ENCODE measurements around the gene ATP6V0A4.
"Not testable (repeated sequence)": the region's sequence is repeated elsewhere in the genome, so short reads cannot be mapped to it uniquely, and the experiment has no call there.

Gene ATP6V0A4

DNA sequence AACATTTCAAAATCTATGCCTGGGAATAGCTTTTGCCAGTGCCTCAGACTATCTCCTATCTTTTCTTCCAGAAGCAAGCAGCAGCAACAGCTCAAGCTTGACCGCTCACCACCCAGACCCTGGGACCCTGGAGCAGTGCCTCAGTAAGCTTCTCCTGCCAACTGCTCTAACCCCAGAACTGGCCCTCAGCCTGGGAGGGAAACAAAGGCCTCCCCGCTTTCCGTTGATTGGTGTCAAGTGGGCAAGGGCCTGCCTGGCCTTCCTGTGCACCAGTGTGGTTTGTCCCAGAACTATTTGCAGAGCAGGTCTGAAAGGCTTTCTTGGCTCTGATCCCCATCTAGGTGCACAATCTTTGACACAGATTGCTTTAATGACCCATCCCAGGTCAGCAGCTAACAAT, 3.3 kb upstream of the ATP6V0A4 start:
- no peak for DNase-seq

DNA sequence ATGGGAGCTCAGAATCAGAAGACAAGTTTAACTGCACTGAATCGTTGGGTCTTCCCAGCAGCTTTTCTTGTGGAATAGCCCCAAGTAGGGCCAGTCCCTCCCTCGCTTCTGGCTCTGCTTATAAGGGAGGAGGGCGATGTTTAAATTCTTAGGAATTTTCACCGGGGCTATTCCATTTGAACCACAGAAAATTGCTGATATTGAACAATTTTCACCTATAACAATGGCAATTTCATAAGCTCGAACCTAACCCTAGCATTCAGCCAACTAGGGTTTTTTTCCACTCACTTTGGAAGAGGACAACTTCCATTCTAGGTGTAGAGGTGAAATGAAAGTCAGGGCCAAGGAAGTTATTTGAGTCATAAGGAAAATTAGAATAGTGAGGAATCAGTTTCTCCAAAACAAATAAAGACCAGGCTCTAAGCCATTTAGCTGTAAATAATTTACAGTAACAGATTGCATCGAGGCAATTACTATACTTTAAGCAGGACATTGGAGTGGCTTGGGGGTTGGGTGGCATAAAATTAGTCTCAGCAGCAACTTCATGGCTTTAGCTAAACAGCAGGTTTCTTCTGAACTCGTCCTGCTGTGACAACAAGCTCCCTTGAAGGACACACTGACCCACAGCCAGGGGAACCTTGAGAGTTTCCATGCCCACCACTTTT, 1.5 kb upstream of the ATP6V0A4 start:
- no peak for DNase-seq

DNA sequence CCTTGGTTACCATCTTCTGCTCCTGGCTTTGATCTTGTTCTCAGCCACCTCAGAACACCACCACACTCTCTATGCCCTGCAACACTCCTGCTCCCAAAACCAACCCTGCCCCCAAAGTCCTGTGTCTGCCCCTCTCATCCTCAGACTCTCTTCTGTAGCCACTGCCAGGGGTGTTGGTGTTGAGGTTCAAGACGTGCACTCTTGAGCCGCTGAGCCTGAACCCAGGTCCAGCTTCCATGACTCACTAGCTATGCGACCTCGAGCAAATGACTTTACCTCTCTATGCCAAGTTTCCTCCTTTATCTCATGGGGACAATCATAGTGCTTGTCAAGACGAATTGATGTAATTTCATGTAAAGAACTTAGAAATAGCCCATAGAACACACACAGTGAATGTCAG, 840 bp upstream of the ATP6V0A4 start:
- DNase-seq: no peak

DNA sequence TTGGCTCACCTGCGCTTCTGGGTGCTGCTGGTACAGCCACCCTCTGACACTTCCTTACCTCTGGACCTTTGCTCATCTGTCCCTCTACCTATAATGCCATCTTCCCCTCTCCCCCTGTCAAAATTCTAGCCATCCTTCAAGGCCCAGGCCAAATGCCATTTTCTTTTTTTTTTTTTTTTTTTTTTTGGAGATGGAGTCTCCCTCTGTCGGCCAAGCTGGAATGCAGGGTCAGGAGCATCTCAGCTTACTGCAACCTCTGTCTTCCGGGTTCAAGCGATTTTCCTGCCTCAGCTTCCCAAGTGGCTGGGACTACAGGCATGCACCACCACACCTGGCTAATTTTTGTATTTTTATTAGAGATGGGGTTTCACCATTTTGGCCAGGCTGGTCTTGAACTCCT, 950 bp downstream of the ATP6V0A4 start:
- DNase-seq: not testable (repeated sequence)

DNA sequence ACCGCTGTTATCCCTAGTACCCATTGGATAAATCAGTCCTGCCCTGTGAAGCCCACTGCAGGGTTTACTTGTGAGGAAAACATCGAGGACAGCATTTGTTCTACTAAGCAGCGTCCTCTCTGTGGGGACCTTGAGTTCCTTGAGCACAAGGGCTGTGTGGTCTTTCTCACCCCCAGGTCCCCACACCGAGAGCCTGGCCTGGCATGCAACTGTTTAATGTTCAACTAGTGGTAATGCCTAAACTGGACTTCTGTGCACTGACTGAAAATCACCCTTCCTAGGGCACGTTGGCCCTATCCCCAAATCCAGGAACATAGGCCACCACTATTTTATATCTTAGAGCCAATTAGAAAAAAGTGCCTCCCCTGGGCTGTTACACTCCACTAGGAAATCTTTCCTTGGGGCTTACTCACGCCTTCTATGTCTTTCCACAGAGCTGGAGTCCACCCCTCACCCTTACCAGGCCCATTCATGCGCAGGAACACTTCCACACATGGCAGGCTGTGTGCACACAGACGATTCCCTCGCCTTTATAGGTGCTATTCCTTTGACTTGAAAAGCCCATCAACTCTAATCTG, 1.9 kb downstream of the ATP6V0A4 start:
- no peak for DNase-seq

DNA sequence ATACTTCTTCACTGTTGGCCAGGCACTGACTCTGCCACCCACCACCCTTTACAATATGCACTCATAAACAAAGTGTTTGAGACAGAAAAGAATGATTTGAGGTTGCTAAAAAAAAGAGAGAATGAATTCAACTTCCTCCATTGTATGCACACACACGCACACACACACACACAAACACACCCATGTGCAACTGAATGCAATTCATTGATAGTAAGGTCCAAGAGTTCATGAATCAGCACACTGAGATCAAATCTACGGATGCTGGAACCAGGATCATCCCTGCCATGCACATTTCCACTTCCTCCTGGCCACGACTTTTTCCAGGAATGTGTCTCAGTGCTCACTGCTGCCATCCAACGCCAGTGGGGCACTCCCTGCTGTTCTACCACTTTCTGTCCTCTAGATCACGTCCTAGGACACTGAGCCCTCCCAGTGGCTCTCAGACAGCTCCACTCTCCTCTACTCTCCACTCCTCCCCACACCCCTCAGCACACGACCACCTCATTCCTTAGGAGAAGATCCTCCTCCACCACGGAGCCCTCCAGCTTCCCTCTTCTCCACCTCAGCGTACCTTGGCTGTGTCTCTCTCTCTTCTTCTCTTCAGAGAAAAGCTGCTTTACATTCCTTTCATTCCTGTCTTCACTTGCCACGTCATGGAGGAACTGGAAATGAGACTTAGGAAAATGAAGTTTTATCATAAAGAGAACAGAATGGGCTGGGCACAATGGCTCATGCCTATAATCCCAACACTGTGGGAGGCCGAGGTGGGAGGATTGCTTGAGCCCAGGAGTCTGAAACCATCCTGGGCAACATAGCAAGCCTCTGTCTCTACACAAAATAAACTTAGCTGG, 12.2 kb downstream of the ATP6V0A4 start:
- DNase-seq: no peak

DNA sequence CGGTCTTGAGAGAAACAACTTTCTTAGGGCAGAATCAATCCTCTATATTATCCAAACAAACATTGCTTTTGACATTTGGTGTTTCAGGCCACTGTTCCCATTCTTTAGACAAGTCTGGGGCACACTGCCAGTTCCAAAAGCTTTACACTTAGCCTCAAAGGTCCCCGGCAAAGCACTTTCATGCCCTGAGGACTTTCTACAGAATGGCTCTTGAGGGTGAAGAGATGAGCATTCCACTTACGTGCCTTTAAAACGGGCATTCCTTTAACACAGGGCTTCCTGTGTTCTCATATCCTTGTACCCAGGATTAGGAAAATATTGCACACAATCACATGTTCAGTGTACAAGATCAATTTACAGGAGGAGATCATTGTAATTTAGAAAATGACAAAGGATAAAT, 13.3 kb downstream of the ATP6V0A4 start:
- DNase-seq: no peak

DNA sequence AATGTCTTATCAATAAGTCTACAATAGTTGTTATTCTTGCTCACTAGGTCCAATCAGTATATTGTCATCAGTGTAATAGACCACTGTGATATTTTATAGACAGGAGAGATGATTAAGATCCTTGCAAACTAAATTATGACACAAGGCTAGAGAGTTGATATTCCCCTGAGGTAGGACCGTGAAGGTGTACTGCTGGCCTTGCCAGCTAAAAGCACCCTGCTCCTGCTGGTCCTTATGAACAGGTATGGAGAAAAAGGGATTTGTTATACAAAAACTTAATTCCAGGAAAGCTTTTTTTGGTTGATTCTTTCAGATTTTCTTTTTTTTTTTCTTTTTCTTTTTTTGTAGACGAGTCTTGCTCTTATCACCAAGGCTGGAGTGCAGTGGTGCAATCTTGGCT, 17.0 kb downstream of the ATP6V0A4 start:
- no peak for DNase-seq

DNA sequence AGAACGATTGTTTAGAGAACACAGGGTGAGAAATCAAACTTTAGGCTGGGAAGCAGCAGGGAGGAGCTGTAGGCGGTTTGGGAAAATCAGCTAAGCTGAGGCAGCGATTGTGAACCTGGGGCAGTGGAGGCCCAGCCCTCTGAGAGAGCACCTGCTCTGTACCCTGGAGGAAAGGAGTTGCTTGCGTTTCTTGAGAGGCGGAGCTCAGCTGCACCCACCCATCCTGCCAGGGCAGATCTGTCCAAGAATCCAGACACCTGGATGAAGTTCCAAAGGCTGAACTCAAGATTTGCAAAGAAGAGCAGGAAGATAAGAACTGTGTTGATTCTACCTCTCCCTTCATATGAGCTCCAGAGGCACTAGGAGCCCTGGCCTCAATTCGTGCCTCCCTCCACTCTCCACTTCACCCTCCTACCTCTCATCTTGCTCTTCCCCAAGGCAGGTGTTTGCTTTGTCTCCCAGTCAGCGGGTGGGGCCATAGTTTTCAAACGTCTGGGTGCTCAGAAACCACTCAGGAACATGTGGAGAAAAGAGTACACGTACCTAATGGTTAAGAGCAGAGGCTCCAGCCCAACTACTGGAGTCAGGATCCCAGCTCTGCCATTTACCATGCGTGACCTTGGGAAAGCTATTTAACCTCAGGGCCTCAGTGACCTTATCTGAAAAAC, 21.7 kb downstream of the ATP6V0A4 start:
- peak; percentile 91 for DNase-seq

DNA sequence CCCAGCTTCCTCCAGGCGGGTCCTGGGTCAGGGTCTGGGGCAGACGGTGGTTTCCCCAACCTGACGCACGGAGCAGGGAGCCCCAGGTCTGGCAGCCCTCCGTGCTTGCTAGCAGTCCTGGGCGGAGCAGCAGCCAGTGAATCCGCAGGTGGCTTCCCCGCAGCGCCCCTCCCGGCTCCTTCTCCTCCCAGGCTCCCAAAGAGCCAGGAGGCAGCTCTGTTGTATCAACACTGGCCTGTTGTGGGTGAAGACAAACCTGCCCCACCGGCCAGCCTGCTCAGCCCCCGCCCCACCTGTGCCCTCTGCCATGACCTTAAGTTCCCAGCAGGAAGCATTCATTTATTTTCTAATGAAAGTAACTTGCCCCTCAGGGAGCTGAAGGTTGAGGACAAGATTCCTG, 24.2 kb downstream of the ATP6V0A4 start:
- no peak for DNase-seq

DNA sequence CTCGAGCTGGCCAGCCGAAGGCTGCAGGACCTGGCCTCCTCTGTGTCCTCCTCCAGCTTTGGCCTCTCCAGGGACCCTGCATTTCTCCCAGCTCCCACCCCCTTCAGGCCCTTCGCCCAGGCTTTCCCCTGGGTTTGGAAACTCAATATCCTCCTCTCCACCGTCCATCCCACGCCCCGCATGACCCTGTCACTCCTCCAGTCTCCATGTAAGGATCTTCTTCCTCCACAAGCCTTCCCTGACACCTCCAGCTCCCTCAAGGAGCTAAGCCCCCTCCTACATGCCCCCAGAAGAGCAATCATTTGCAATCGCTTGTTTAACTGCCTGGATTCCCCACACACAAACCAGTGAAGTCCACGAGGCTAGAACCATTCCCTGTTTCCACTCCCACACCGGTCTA, 24.8 kb downstream of the ATP6V0A4 start:
- no peak for DNase-seq

DNA sequence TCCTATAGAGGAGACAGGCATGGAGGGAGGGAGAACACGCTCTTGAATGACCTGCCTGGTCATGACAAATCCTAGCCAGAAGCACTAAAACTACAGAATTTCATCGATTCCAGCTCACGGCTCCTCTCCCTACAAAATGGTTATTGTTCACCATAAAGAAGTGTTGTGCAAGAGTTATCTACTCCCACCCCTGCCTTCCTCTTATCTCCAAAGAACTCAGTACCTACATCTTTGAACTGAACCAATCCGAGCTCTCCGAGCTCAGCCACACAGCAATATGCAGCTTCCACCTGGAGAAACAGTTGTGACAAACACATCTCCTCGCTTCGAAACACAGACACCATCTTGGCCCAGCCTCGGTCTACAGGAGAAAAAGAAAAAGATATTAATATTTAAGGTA, 27.1 kb downstream of the ATP6V0A4 start:
- no peak for DNase-seq

DNA sequence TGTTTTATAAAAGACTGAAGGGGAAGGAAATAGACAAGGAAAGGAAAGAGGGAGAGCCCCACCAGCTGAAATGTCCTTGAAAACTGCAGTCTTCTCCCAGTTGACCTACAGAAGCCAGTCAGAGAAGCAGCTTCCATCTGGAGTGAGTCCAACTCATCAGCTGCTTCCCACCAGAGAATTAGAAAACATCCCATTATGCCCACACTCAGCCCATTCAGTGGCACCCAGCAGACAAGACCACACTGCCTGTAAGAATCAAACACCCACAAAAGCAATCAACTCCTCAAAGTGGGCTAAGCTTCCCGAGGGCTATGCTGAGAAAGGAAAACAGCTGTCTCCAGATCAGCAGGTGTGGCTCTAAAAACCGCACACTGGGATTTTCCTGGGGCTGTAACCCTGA, 29.8 kb downstream of the ATP6V0A4 start:
- DNase-seq: peak; percentile 76

DNA sequence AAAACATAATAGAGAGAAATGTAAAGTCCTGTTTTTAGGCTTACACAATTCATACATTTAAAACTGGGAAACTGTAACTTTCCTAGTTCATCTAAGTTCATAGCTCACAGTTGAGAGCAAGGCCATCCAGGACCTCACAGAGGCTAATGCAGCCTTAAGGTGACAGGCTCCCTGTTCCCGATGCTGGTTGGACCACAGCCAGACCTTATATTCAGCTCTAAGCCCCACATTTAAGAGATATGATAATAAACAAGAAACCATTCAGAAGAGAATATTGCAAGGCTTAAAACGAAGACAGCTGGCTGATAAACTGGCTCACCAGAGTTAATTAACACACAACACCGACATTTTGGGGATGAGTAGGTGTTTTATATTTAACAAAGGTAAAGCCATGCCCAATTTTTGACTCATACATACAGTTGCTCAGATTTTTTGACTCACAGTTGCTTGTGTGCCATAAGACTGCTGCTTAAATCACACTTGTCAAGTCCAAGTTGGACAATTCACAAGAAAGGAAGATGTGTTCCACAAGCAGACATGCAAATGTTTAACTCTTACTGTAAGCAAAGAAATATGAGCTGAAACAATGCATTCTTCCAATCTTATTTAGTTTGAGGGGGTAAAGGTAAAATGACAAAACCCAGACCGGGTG, 41.3 kb downstream of the ATP6V0A4 start:
- no peak for DNase-seq

DNA sequence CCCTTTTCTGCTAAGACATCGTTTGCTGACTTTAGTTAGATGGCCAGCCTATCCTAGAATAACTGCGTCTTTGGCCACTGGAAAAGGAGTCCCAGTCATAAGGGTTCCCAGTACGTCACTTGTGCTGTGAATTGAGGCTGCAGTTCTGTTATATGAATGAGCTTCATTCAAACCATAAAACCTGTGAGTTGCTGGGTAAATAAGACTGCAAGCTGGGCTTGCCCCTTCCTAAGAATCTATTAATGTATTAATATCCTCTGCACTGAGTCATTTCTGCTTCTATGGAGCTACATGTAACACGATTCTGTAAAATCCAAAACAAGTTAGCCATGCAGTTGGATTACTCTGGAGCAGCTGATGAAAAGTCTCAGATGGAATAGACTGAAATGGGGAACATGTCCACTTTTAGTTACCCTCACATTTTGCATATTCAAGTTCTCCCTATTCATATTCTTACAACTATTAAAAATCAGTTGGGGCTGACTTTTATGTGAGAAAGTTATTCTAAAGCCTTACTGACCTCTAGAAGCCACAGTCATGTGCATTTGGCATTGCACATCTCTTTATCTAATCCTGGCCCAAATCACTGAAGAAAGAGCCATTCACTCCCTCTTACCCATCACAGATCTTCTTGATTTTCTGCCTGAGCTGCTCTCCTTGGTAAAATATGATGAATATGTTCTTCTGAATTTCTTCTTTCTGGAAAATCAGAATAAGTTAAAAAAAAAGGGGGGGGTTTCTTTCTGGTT, 42.0 kb downstream of the ATP6V0A4 start:
- no peak for DNase-seq

DNA sequence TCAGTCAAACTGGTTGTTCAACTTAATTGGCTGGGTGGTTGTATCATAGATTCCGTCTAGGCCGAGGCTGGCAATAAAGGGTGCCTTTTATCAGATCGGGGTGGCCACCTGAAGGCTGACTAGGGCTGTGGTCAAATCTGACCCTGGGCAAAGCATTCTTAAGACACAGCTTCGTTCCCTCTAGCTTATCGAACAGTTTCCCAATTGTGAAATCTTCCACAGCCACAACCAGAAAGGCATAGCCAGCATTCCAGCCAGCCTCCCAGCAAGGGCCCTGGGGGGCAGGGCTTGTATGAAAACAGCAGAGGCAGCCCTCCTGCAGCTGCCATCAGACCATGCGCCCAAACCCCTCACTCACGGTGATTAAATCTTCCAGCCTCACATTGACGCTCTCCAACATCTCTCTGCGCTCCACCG, 42.7 kb downstream of the ATP6V0A4 start:
- no peak for DNase-seq

DNA sequence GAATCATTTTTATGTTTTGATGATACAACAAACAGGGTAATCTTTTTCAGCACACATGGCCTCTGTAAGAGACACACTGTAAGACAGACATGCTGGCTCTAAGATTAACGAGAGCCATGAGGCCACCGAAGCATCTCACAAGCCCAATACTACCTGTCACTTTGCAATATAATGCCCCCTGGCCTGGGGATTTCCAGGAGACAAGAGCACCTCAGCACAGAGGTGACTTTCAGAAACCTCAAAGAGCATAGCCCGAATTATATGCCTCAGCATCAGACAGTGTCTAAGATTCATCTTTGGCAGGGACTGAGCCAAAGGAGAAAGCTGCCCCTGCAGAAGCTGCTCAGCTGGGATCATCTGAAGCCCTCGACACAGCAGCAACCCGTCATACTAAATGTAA, 44.4 kb downstream of the ATP6V0A4 start:
- DNase-seq: no peak

DNA sequence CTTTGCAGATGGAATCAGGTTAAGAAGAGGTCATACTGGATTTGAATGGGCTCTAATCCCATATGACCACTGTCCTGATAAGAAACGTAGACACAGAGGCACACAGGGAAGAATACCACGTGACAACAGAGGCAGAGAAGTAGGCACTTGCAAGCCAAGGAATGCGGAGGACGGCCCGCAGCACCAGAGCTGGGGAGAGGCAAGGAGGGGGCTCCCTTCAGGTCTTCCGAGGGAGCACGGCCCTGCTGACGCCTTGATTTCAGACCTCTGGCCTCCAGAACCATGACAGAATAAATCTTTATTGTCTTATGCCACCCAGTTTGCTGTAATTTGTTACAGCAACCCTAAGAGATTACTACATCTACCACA, 44.9 kb downstream of the ATP6V0A4 start:
- no peak for DNase-seq

DNA sequence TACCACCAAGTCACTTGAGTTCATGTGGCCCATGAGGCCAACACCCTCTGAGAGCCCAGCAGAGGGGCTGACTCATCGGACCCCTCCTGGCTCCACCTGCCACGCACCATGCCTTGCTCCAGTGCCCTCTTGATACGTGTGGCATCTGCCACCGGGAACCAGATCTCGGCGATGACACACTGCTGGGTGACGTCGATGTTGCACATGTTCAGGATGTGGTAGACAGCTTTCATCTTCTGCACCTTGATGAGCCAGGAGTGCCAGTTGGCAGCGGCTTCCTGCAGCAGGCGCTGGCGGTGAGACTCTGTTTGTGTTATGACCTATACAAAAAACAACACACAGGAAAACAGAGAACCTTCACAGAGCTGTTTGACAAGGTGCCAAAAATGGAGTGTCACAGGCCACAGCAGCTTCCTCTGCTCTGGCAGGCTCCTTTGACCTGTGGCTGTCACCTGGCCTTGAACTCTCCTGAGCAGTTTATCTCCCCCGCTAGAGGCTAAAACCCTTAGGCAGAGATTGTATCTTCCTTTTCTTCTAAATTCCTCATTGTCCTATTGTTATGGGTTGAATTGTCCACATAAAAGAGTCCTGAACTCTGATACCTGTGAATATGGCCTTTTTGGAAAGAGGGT, 45.4 kb downstream of the ATP6V0A4 start:
- DNase-seq: no peak

DNA sequence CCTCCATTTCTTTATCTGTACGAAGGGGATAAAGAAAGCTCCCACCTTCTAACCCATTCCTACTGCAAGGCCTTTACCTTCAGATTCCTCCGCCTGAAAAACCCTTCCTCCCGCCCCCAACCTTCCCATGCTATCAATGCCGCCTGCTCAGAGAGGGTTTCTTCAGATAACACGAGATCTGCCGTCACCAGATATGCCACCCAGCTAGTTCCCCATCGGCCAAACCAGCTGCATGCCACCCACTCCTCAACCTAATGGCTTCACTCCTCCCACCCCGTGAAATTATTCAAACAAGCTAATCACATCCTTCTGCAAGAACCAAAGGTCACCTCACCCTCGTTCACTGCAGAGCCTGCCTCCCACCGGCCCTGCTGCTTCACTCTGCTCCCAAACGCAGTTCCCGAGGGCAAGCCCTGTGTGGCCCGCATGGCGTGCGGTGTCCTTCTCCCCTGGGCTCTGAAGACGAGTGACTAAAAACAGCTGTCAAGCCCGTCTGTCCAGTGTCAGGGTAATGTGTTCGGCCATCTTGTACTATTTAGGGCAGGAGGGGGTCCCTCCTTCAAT, 47.0 kb downstream of the ATP6V0A4 start:
- DNase-seq: no peak

DNA sequence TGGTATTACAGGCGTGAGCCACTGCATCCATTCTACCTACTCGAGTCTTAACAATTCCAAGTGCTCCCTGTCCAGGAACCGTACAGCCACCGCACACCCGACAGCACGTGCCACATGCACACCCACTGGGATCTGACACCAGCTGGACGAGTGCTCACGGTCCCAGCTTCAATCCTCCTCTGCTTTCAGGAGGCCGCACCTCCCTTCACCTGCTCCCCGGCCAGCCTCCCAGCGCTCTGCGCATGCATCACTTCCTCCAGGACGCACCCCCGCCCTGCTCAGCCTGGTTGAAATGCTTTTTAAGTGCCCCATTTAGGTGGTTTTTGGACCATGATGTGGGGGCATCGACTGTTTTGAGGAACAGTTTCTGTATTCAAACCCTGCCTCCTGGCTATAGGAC, 47.5 kb downstream of the ATP6V0A4 start:
- DNase-seq: no peak

DNA sequence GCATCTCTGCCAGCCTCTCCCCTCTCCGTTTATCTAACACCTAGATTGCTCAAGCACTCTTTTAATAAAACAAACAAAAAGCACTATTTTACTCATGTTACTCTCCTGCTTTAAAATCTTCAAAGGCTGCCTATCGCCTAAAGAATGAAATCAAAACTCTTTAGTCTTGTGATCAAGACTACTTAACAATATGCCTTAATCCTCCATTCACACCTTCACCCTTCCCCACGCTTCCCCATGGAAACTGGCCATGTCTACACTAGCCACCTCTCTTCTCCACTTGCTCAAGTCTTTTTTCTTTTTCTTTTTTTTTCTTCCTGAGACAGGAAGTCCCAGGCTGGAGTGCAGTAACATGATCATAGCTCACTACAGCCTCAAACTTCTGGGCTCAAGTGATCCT, 48.0 kb downstream of the ATP6V0A4 start:
- no peak for DNase-seq
